Gastrocnemius medialis (tissue), 4 donors: ENCODE results near the gene CASP14.

Source experiments
- CTCF ChIP-seq, 5 experiments: fragments of 450-650 bp in 3 of 5; fragments of 200-600 bp in 2 of 5; sonication (generic) in 2 of 5; IDR thresholded peaks in 4 of 5; conservative IDR thresholded peaks in 1 of 5; 1 replicate in 4 of 5; 2 replicates in 1 of 5; pipeline ENCODE4 v1.5.1; 2016 to 2019; ENCODE audit warnings: antibody characterized with exemption in 5 of 5, mild to moderate bottlenecking in 3 of 5, moderate library complexity in 3 of 5
- POLR2A ChIP-seq, 2 donors: fragments of 450-650 bp; IDR thresholded peaks; one replicate each; pipeline ENCODE4 v1.6.1; 2017; ENCODE audit warnings: antibody characterized with exemption in 2 of 2, mild to moderate bottlenecking in 2 of 2, moderate library complexity in 2 of 2

GRCh38 chr19:15105044-15105443, 55.8 kb downstream of the CASP14 start:
- no peak for TF ChIP-seq CTCF (IDR thresholded peaks at IDR 0.05 in 4 of 5, conservative IDR thresholded peaks at IDR 0.05 in 1 of 5)
- no peak for TF ChIP-seq POLR2A (IDR thresholded peaks at IDR 0.05)
